Testis (tissue), 3 donors: Measurements from ENCODE around the gene ACOT9. TPM values are rescaled to one million over a fixed set of nuclear protein-coding genes. Genes with fewer than 3 reads are reported as not detected.
"Not testable (repeated sequence)": the region's sequence is repeated elsewhere in the genome, so short reads cannot be mapped to it uniquely, and the experiment has no call there.

Source experiments
- DNase-seq: peaks from one replicate; pipeline ENCODE4 v3.0.0-alpha.2; 2019
- H3K27ac ChIP-seq, 2 donors: fragments of 200-600 bp; sonication (generic); one replicate each; pipeline ENCODE4 v1.5.1; 2019
- H3K27me3 ChIP-seq: fragments of 200-600 bp; sonication (generic); one replicate; pipeline ENCODE4 v1.5.1; 2019
- H3K36me3 ChIP-seq: fragments of 200-600 bp; sonication (generic); one replicate; pipeline ENCODE4 v1.5.1; 2017; ENCODE audit warnings: low read depth; ENCODE audit errors: missing control alignments
- H3K4me1 ChIP-seq: fragments of 200-600 bp; sonication (generic); one replicate; pipeline ENCODE4 v1.5.1; 2019
- H3K4me3 ChIP-seq, 2 donors: fragments of 200-600 bp; sonication (generic); one replicate each; pipeline ENCODE4 v1.5.1; 2017 to 2019
- H3K9me3 ChIP-seq: fragments of 200-600 bp; sonication (generic); one replicate; pipeline ENCODE4 v1.5.1; 2017
- CTCF ChIP-seq, 3 experiments: fragments of 450-650 bp in 2 of 3; fragments of 200-600 bp in 1 of 3; sonication (generic) in 1 of 3; IDR thresholded peaks; one replicate each; pipeline ENCODE4 v1.5.1; 2016 to 2019; ENCODE audit warnings: antibody characterized with exemption in 3 of 3, mild to moderate bottlenecking in 2 of 3, moderate library complexity in 1 of 3
- POLR2A ChIP-seq: fragments of 450-650 bp; IDR thresholded peaks from one replicate; pipeline ENCODE4 v1.6.1; 2017; ENCODE audit warnings: antibody characterized with exemption, mild to moderate bottlenecking, moderate library complexity
- WGBS, 2 donors: methylation state at CpG; one replicate each; pipeline ENCODE4 v1.1.5; 2018; 5-methylcytosine and 5-hydroxymethylcytosine counted together
- intact Hi-C: fragments of 100-400 bp; cut with DNase I; formaldehyde crosslinking; loops from one replicate; pipeline ENCODE4 v1.15.1; 2023; ENCODE audit warnings: low total_unique reads
- polyA plus RNA-seq: library from polyadenylated mRNA; stranded (reverse); fragments of 350-450 nt; fragmentation: Illumina TruSeq; extraction: RNeasy Lipid Tissue Mini Kit (QIAGEN cat#74804); gene quantifications from one replicate; pipeline ENCODE4 v1.2.3, GENCODE V29; 2014; ENCODE audit warnings: low read depth, low replicate concordance; ENCODE audit not compliant: insufficient read depth
- total RNA-seq, 2 donors: library from RNA; depleted of rRNA; stranded (reverse); fragments of >200 nt; gene quantifications; one replicate each; pipeline ENCODE4 v1.2.3, GENCODE V29; 2016

The ACOT9 gene
- total and polyA plus RNA-seq, 3 donors from 2014 or later = 22.0 to 29.4 (median 27.1) TPM

GRCh38 chrX:23776363-23776762 is 33.3 kb upstream of the ACOT9 start:
- H3K36me3 ChIP-seq = no peaks in the 10 kb centered on the region
- H3K9me3 ChIP-seq = no peaks in the 10 kb centered on the region
- TF ChIP-seq CTCF (IDR thresholded peaks at IDR 0.05) = no peak
- no peak for TF ChIP-seq POLR2A
- H3K27me3 ChIP-seq = no peaks in the 10 kb centered on the region
- WGBS, 2 donors = 85 to 90% methylated on average over 3 of the region's 3 CpGs
- no peaks in the 10 kb centered on the region for H3K4me1 ChIP-seq
- no peak for DNase-seq
- intact Hi-C loops = no loop called here
- no peak overlapping the region for H3K4me3 ChIP-seq
- no peak overlapping the region for H3K27ac ChIP-seq

GRCh38 chrX:23773601-23774175 is 30.6 kb upstream of the ACOT9 start:
- Histone ChIP-seq H3K9me3 (no peaks in the 10 kb centered on the region), H3K27ac (no peak overlapping the region), H3K27me3 (no peaks in the 10 kb centered on the region), H3K4me1 (no peaks in the 10 kb centered on the region), H3K36me3 (no peaks in the 10 kb centered on the region), H3K4me3 (no peak overlapping the region)
- TF ChIP-seq CTCF (IDR thresholded peaks at IDR 0.05) (no peak), POLR2A (no peak)
- 75 to 87% methylated on average over 3 of the region's 3 CpGs for WGBS, 2 donors
- intact Hi-C loops = no loop called here
- DNase-seq = no peak

- H3K4me3 ChIP-seq, intact Hi-C loops, H3K27ac ChIP-seq, H3K9me3 ChIP-seq, H3K4me1 ChIP-seq, H3K36me3 ChIP-seq, H3K27me3 ChIP-seq, DNase-seq: not testable (repeated sequence)
- 71 to 95% methylated on average over 1 to 5 of the region's 7 CpGs for WGBS, 2 donors
Measured at GRCh38 chrX:23771086-23771485, 28.0 kb upstream of the ACOT9 start.

- no peaks in the 10 kb centered on the region for H3K4me1 ChIP-seq
Measured at GRCh38 chrX:23770142-23770541, 27.1 kb upstream of the ACOT9 start.

More at GRCh38 chrX:23770142-23770541, 27.1 kb upstream of the ACOT9 start:
- no peaks in the 10 kb centered on the region for H3K9me3 ChIP-seq
- no peaks in the 10 kb centered on the region for H3K27me3 ChIP-seq
- no peak for DNase-seq
- no peak overlapping the region for H3K27ac ChIP-seq
- no peak for TF ChIP-seq CTCF (IDR thresholded peaks at IDR 0.05)
- no peak for TF ChIP-seq POLR2A
- H3K36me3 ChIP-seq = no peaks in the 10 kb centered on the region
- 88 to 94% methylated on average over 2 of the region's 2 CpGs for WGBS, 2 donors
- H3K4me3 ChIP-seq = no peak overlapping the region
- intact Hi-C loops = no loop called here
